Measurements from ENCODE around the gene IPO8.

- no peak for TF ChIP-seq CTCF (conservative IDR thresholded peaks at IDR 0.05)
- no peak for TF ChIP-seq ZFX (IDR thresholded peaks at IDR 0.05)
Measured at GRCh38 chr12:30640392-30640791, 55.3 kb downstream of the IPO8 start.

Data from C4-2B (cell line).